Measurements from ENCODE around the gene TRIOBP. TPM values are rescaled to one million over a fixed set of nuclear protein-coding genes. Genes with fewer than 3 reads are reported as not detected.

TRIOBP gene
- total RNA-seq, 1 donor from 2014 or later: 85.0 TPM

GRCh38 chr22:37674248-37674647 lies 22.6 kb upstream of the TRIOBP start:
- Histone ChIP-seq H3K4me3 (no peak overlapping the region), H3K9me3 (no peaks in the 10 kb centered on the region), H3K36me3 (no peaks in the 10 kb centered on the region), H3K4me1 (peaks cover 41% of the 10 kb centered on the region), H3K27me3 (no peaks in the 10 kb centered on the region), H3K27ac (peak overlapping the region; percentile 80)
- TF ChIP-seq CTCF (IDR thresholded peaks at IDR 0.05): no peak
- ATAC-seq: no peak
- intact Hi-C loops (cut with DNase I): no loop called here
- no peak for DNase-seq

GRCh38 chr22:37674951-37675929 lies 21.6 kb upstream of the TRIOBP start, which contains the start of gene LGALS1:
TSS of gene LGALS1 (plus strand) at chr22:37675636. CDS start at chr22:37675703, 67 bp downstream.
- no peaks in the 10 kb centered on the region for H3K36me3 ChIP-seq
- intact Hi-C loops (cut with DNase I): no loop called here

GRCh38 chr22:37675930-37676735 lies 20.7 kb upstream of the TRIOBP start:
- TF ChIP-seq CTCF (IDR thresholded peaks at IDR 0.05): no peak
- peak; percentile 73 for DNase-seq
- Histone ChIP-seq H3K4me3 (peak overlapping the region; percentile 69), H3K27ac (peak overlapping the region; percentile 80), H3K36me3 (no peaks in the 10 kb centered on the region), H3K4me1 (peaks cover 43% of the 10 kb centered on the region), H3K27me3 (no peaks in the 10 kb centered on the region), H3K9me3 (no peaks in the 10 kb centered on the region)
- intact Hi-C loops (cut with DNase I): no loop called here
- ATAC-seq: peak; percentile 2

More at GRCh38 chr22:37674951-37675929, 21.6 kb upstream of the TRIOBP start, which contains the start of gene LGALS1:
- no peaks in the 10 kb centered on the region for H3K9me3 ChIP-seq
- peaks cover 41% of the 10 kb centered on the region for H3K4me1 ChIP-seq
- DNase-seq (peak; percentile 96), ATAC-seq (peak; percentile 89)
- no peak for TF ChIP-seq CTCF (IDR thresholded peaks at IDR 0.05)
- peak within 1 kb of the TSS; percentile 80 for H3K27ac ChIP-seq
- H3K4me3 ChIP-seq: peak within 1 kb of the TSS; percentile 69
- no peaks in the 10 kb centered on the region for H3K27me3 ChIP-seq

- no peak for TF ChIP-seq CTCF (IDR thresholded peaks at IDR 0.05)
- Histone ChIP-seq H3K9me3 (no peaks in the 10 kb centered on the region), H3K4me3 (peak overlapping the region; percentile 69), H3K27ac (peak overlapping the region; percentile 80), H3K27me3 (no peaks in the 10 kb centered on the region), H3K36me3 (no peaks in the 10 kb centered on the region), H3K4me1 (peaks cover 46% of the 10 kb centered on the region)
- ATAC-seq: peak; percentile 72
- DNase-seq: peak; percentile 89
- intact Hi-C loops (cut with DNase I): no loop called here
Measured at GRCh38 chr22:37676736-37677492, 19.9 kb upstream of the TRIOBP start.

DNA sequence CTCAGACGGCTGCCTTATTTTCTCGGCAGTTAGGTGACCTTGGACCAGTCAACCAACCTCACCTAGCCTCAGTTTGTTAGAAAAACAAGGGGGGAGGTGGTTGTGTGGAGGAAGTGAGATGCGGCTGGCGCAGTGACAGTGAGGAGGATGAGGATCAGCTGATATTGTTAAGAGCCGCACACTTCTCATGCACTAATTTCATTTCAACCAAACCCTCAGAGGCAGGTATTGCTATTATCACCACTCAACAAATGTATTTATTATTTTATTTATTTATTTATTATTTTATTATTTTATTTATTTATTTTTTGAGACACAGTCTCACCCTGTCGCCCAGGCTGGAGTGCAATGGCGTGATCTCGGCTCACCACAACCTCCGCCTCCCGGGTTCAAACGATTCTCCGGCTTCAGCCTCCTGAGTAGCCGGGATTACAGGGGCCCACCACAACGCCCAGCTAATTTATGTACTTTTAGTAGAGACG lies 19.3 kb upstream of the TRIOBP start:
- peak overlapping the region; percentile 69 for H3K4me3 ChIP-seq
- intact Hi-C loops (cut with DNase I): no loop called here
- no peak for TF ChIP-seq CTCF (IDR thresholded peaks at IDR 0.05)
- no peaks in the 10 kb centered on the region for H3K9me3 ChIP-seq
- H3K4me1 ChIP-seq: peaks cover 46% of the 10 kb centered on the region
- no peaks in the 10 kb centered on the region for H3K36me3 ChIP-seq
- no peak overlapping the region for H3K27ac ChIP-seq
- DNase-seq (no peak), ATAC-seq (no peak)
- no peaks in the 10 kb centered on the region for H3K27me3 ChIP-seq
